Uterus (tissue), 4 donors: ENCODE data around the gene KMT5B. TPM values are rescaled to one million over a fixed set of nuclear protein-coding genes. Genes with fewer than 3 reads are reported as not detected.

ENCODE experiments used
- DNase-seq, 2 donors: peaks; one replicate each; pipeline ENCODE4 v3.0.0-alpha.2; 2019 to 2020
- H3K27ac ChIP-seq, 2 donors: fragments of 200-600 bp; sonication (generic); 1 replicate in 1 of 2; 2 replicates in 1 of 2; pipeline ENCODE4 v1.5.1; 2016 to 2018
- H3K27me3 ChIP-seq, 2 donors: fragments of 200-600 bp; sonication (generic); one replicate each; pipeline ENCODE4 v1.5.1; 2018 to 2019; ENCODE audit warnings: control low read depth in 1 of 2
- H3K36me3 ChIP-seq, 2 donors: fragments of 200-600 bp; sonication (generic); one replicate each; pipeline ENCODE4 v1.5.1; 2019; ENCODE audit warnings: control low read depth in 1 of 2
- H3K4me1 ChIP-seq, 2 donors: fragments of 200-600 bp; sonication (generic); one replicate each; pipeline ENCODE4 v1.5.1; 2018 to 2019; ENCODE audit warnings: control low read depth in 1 of 2
- H3K4me3 ChIP-seq, 2 donors: fragments of 200-600 bp; sonication (generic); 1 replicate in 1 of 2; 2 replicates in 1 of 2; pipeline ENCODE4 v1.5.1; 2018 to 2019; ENCODE audit warnings: mild to moderate bottlenecking in 1 of 2
- H3K9me3 ChIP-seq, 2 donors: fragments of 200-600 bp; sonication (generic); one replicate each; pipeline ENCODE4 v1.5.1; 2019; ENCODE audit warnings: control low read depth in 1 of 2
- CTCF ChIP-seq, 4 experiments: fragments of 200-600 bp in 2 of 4; fragments of 450-650 bp in 2 of 4; sonication (generic) in 2 of 4; IDR thresholded peaks; one replicate each; pipeline ENCODE4 v1.5.1; 2016 to 2019; ENCODE audit warnings: antibody characterized with exemption in 4 of 4, mild to moderate bottlenecking in 2 of 4, moderate library complexity in 1 of 4
- POLR2A ChIP-seq, 2 donors: fragments of 450-650 bp; IDR thresholded peaks; one replicate each; pipeline ENCODE4 v1.6.1; 2016; ENCODE audit warnings: antibody characterized with exemption in 2 of 2, mild to moderate bottlenecking in 1 of 2, moderate library complexity in 1 of 2
- intact Hi-C: fragments of 100-400 bp; cut with DNase I; formaldehyde crosslinking; loops from one replicate; pipeline ENCODE4 v1.15.1; 2023; ENCODE audit warnings: low total_unique reads
- total RNA-seq, 4 donors: library from RNA; depleted of rRNA in 3 of 4; stranded (reverse); fragments of >200 nt in 3 of 4; gene quantifications; one replicate each; pipeline versions ENCODE4 v1.1.0 to v1.2.4, GENCODE V29; 2014 to 2023
- donor health status: DM: yes; HTN: yes; CAD: no.

Gene KMT5B
- total RNA-seq, 4 donors from 2014 or later = 13.5 to 108 (median 79.4) TPM

- DNase-seq = no peak
- Histone ChIP-seq H3K27me3 (no peaks in the 10 kb centered on the region), H3K9me3 (no peaks in the 10 kb centered on the region), H3K36me3 (no peaks in the 10 kb centered on the region), H3K27ac (no peak overlapping the region), H3K4me3 (no peak overlapping the region), H3K4me1 (peaks cover 0 to 7% of the 10 kb centered on the region in 2 donors)
- TF ChIP-seq POLR2A (IDR thresholded peaks at IDR 0.05) (no peak), CTCF (IDR thresholded peaks at IDR 0.05) (no peak)
- intact Hi-C loops = no loop called here
Measured at GRCh38 chr11:68130121-68130520, 83.0 kb downstream of the KMT5B start.

- Histone ChIP-seq H3K27ac (peak overlapping the region; percentile 77 to 85), H3K36me3 (no peaks in the 10 kb centered on the region), H3K4me3 (peak overlapping the region; percentile 48 to 50), H3K4me1 (peaks cover 0 to 7% of the 10 kb centered on the region in 2 donors), H3K27me3 (no peaks in the 10 kb centered on the region), H3K9me3 (no peaks in the 10 kb centered on the region)
- intact Hi-C loops = no loop called here
- peak; percentile 74 to 77 for DNase-seq
- TF ChIP-seq CTCF (IDR thresholded peaks at IDR 0.05) (no peak), POLR2A (IDR thresholded peaks at IDR 0.05) (no peak)
Measured at GRCh38 chr11:68128682-68129327, 84.3 kb downstream of the KMT5B start.

GRCh38 chr11:68127714-68128681, 85.1 kb downstream of the KMT5B start:
- peak overlapping the region; percentile 77 to 85 for H3K27ac ChIP-seq
- no peaks in the 10 kb centered on the region for H3K36me3 ChIP-seq
- H3K9me3 ChIP-seq = no peaks in the 10 kb centered on the region
- TF ChIP-seq POLR2A (IDR thresholded peaks at IDR 0.05) (no peak), CTCF (IDR thresholded peaks at IDR 0.05) (no peak)
- peak; percentile 67 to 72 for DNase-seq
- H3K27me3 ChIP-seq = no peaks in the 10 kb centered on the region
- peak overlapping the region; percentile 48 to 50 for H3K4me3 ChIP-seq
- H3K4me1 ChIP-seq = peaks cover 0 to 7% of the 10 kb centered on the region in 2 donors
- intact Hi-C loops = no loop called here

GRCh38 chr11:68125164-68125563, 87.9 kb downstream of the KMT5B start:
- no peak for DNase-seq
- H3K27ac ChIP-seq = no peak overlapping the region
- intact Hi-C loops = no loop called here
- H3K36me3 ChIP-seq = no peaks in the 10 kb centered on the region
- no peaks in the 10 kb centered on the region for H3K27me3 ChIP-seq
- no peaks in the 10 kb centered on the region for H3K9me3 ChIP-seq
- no peak for TF ChIP-seq CTCF (IDR thresholded peaks at IDR 0.05)
- TF ChIP-seq POLR2A (IDR thresholded peaks at IDR 0.05) = no peak
- H3K4me3 ChIP-seq = no peak overlapping the region
- H3K4me1 ChIP-seq = peaks cover 0 to 7% of the 10 kb centered on the region in 2 donors
